ENCODE data around the gene ZNF541.

DNA sequence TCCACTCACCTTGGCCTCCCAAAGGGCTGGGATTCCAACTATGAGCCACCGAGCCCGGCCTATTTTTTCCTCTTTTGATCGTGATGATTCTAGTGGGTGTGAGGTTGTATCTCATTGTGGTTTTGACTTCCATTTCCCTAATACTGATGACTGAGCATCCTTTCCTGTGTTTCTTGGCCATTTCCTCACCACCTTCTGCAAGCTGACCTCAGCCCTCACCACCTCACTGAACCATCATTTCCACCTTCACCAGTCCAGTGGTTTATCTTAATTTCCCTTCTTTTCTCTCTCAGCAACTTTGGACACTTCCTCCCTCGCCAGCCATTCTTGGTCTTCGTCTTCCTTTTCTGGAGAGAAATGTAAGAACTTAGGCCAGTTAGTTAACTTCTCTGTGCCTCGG, 23.0 kb upstream of the ZNF541 start:
- TF ChIP-seq, protein P1, sequence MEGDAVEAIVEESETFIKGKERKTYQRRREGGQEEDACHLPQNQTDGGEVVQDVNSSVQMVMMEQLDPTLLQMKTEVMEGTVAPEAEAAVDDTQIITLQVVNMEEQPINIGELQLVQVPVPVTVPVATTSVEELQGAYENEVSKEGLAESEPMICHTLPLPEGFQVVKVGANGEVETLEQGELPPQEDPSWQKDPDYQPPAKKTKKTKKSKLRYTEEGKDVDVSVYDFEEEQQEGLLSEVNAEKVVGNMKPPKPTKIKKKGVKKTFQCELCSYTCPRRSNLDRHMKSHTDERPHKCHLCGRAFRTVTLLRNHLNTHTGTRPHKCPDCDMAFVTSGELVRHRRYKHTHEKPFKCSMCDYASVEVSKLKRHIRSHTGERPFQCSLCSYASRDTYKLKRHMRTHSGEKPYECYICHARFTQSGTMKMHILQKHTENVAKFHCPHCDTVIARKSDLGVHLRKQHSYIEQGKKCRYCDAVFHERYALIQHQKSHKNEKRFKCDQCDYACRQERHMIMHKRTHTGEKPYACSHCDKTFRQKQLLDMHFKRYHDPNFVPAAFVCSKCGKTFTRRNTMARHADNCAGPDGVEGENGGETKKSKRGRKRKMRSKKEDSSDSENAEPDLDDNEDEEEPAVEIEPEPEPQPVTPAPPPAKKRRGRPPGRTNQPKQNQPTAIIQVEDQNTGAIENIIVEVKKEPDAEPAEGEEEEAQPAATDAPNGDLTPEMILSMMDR (conservative IDR thresholded peaks at IDR 0.05 in 1 of 2, IDR thresholded peaks at IDR 0.05 in 1 of 2; ENCODE audit: extremely low read depth in 1 of 2, insufficient read depth in 1 of 2, low read depth in 1 of 2, low read length in 2 of 2): no peak
- no peak for TF ChIP-seq EZH2 (IDR thresholded peaks at IDR 0.05; ENCODE audit: borderline replicate concordance, low read length)
